SK-N-SH (cell line): Measurements from ENCODE around the gene MARS1. TPM values are rescaled to one million over a fixed set of nuclear protein-coding genes. Genes with fewer than 3 reads are reported as not detected.
"Not testable (repeated sequence)": the region's sequence is repeated elsewhere in the genome, so short reads cannot be mapped to it uniquely, and the experiment has no call there.

Experiments used
- CTCF ChIA-PET: fragments of 300-600, 350-600 bp; formaldehyde crosslinking; extraction: SDS; loops from one replicate; lab custom pipeline; 2021; lab: Yijun Ruan, JAX
- POLR2A ChIA-PET: fragments of 350-600 bp; sonication (Branson Sonifier 250); formaldehyde crosslinking; extraction: SDS; loops from one replicate; lab custom pipeline; 2020; ENCODE audit warnings: antibody characterized with exemption, inconsistent platforms; lab: Yijun Ruan, JAX
- DNase-seq: peaks from one replicate; pipeline ENCODE4 v3.0.0; 2012
- H2AFZ ChIP-seq: fragments of 200-600 bp; sonication (generic); 2 replicates; pipeline ENCODE4 v1.8.1; 2016; ENCODE audit warnings: antibody characterized with exemption, mild to moderate bottlenecking, low read depth
- H3F3A ChIP-seq: fragments of 200-600 bp; sonication (generic); replicated peaks from 2 replicates; pipeline ENCODE3; 2016; ENCODE audit warnings: antibody characterized with exemption, mild to moderate bottlenecking; ENCODE audit not compliant: insufficient read depth
- H3K27ac ChIP-seq, 2 experiments: fragments of 200-500 bp in 1 of 2; fragments of 200-600 bp in 1 of 2; sonication (Bioruptor generic) in 1 of 2; sonication (generic), shearing (Covaris generic) in 1 of 2; 2 replicates each; pipeline versions ENCODE4 v1.5.1 to v1.6.1; 2014 to 2016; ENCODE audit warnings: low read depth in 2 of 2, inconsistent platforms in 1 of 2, low read length in 1 of 2, mild to moderate bottlenecking in 1 of 2, mixed read lengths in 1 of 2
- H3K27me3 ChIP-seq: fragments of 200-600 bp; sonication (generic), shearing (Covaris generic); 2 replicates; pipeline ENCODE4 v1.6.1; 2016; ENCODE audit warnings: mixed run types; ENCODE audit not compliant: insufficient read depth
- H3K36me3 ChIP-seq, 2 experiments: fragments of 200-500 bp in 1 of 2; fragments of 200-600 bp in 1 of 2; sonication (Bioruptor generic) in 1 of 2; sonication (generic) in 1 of 2; replicated peaks in 1 of 2; 2 replicates each; pipeline versions ENCODE3 to v1.5.1; 2014 to 2016; ENCODE audit warnings: low read length in 1 of 2, mild to moderate bottlenecking in 1 of 2; ENCODE audit not compliant: insufficient read depth in 2 of 2, control insufficient read depth in 1 of 2
- H3K4me1 ChIP-seq, 2 experiments: fragments of 200-500 bp in 1 of 2; fragments of 200-600 bp in 1 of 2; sonication (Bioruptor generic) in 1 of 2; sonication (generic), shearing (Covaris generic) in 1 of 2; 2 replicates each; pipeline versions ENCODE4 v1.5.1 to v1.6.1; 2014 to 2016; ENCODE audit warnings: low read depth in 1 of 2, low read length in 1 of 2, mixed run types in 1 of 2; ENCODE audit not compliant: insufficient read depth in 2 of 2, control insufficient read depth in 1 of 2
- H3K4me2 ChIP-seq: fragments of 200-600 bp; sonication (generic), shearing (Covaris generic); 2 replicates; pipeline ENCODE4 v1.6.1; 2017; ENCODE audit warnings: mixed run types
- H3K4me3 ChIP-seq, 2 experiments: fragments of 200-500 bp in 1 of 2; fragments of 200-600 bp in 1 of 2; sonication (Bioruptor generic) in 1 of 2; sonication (generic), shearing (Covaris generic) in 1 of 2; 2 replicates each; pipeline versions ENCODE4 v1.5.1 to v1.8.1; 2014 to 2016; ENCODE audit warnings: low read depth in 2 of 2, inconsistent platforms in 1 of 2, low read length in 1 of 2, mild to moderate bottlenecking in 1 of 2, mixed read lengths in 1 of 2, moderate library complexity in 1 of 2
- H3K79me2 ChIP-seq: fragments of 200-600 bp; sonication (generic); 2 replicates; pipeline ENCODE4 v1.8.1; 2017; ENCODE audit warnings: mild to moderate bottlenecking; ENCODE audit not compliant: insufficient read depth
- H3K9ac ChIP-seq: fragments of 200-600 bp; sonication (generic); 2 replicates; pipeline ENCODE4 v1.6.1; 2017; ENCODE audit warnings: mixed run types
- H3K9me2 ChIP-seq: fragments of 200-600 bp; sonication (generic); 2 replicates; pipeline ENCODE4 v1.6.1; 2017; ENCODE audit warnings: mixed run types
- H3K9me3 ChIP-seq: fragments of 200-600 bp; sonication (generic); 2 replicates; pipeline ENCODE4 v1.6.1; 2017; ENCODE audit warnings: mixed run types, mild to moderate bottlenecking, moderate library complexity
- H4K20me1 ChIP-seq: fragments of 200-600 bp; sonication (generic); 2 replicates; pipeline ENCODE4 v1.6.1; 2017; ENCODE audit warnings: mild to moderate bottlenecking, mixed run types; ENCODE audit not compliant: insufficient read depth
- CHD2 ChIP-seq: fragments of 150-350 bp; IDR thresholded peaks from 2 replicates; pipeline ENCODE4 v1.6.1; 2018; ENCODE audit warnings: low read length; ENCODE audit not compliant: partially characterized antibody
- FOSL2 ChIP-seq: IDR thresholded peaks from 2 replicates; pipeline ENCODE4 v1.4.0; 2012; ENCODE audit warnings: low read depth, mild to moderate bottlenecking, moderate library complexity, borderline replicate concordance
- FOXJ3 ChIP-seq: sonication (generic); formaldehyde crosslinking; IDR thresholded peaks from 2 replicates; pipeline ENCODE4 v1.5.1; 2020; ENCODE audit warnings: mild to moderate bottlenecking, missing genetic modification reagents
- GATA2 ChIP-seq: sonication (generic); formaldehyde crosslinking; IDR thresholded peaks from 2 replicates; pipeline ENCODE4 v1.5.0; 2020; ENCODE audit warnings: mild to moderate bottlenecking, missing genetic modification reagents
- JUND ChIP-seq: IDR thresholded peaks from 2 replicates; pipeline ENCODE4 v1.4.0; 2012
- MEF2A ChIP-seq: IDR thresholded peaks from 2 replicates; pipeline ENCODE4 v1.4.0; 2012; ENCODE audit warnings: low read depth, borderline replicate concordance
- MXI1 ChIP-seq: IDR thresholded peaks from 2 replicates; pipeline ENCODE4 v1.6.1; 2012; ENCODE audit warnings: mild to moderate bottlenecking, low read depth, low read length, improper control_type of control experiment
- RCOR1 ChIP-seq: fragments of 150-350 bp; IDR thresholded peaks from 2 replicates; pipeline ENCODE4 v1.6.1; 2017; ENCODE audit warnings: antibody characterized with exemption, low read length
- SIN3A ChIP-seq: IDR thresholded peaks from 2 replicates; pipeline ENCODE4 v1.6.1; 2012; ENCODE audit warnings: low read depth, mild to moderate bottlenecking, low read length, moderate library complexity, borderline replicate concordance
- SMC3 ChIP-seq: IDR thresholded peaks from 2 replicates; pipeline ENCODE4 v1.6.1; 2012; ENCODE audit warnings: low read depth, low read length, improper control_type of control experiment
- TEAD4 ChIP-seq: IDR thresholded peaks from 2 replicates; pipeline ENCODE4 v1.4.0; 2012; ENCODE audit warnings: mild to moderate bottlenecking, borderline replicate concordance; ENCODE audit not compliant: insufficient read depth
- WGBS: methylation state at CpG from one replicate; pipeline ENCODE4 v1.1.6; 2017; ENCODE audit warnings: low lambda C conversion rate; 5-methylcytosine and 5-hydroxymethylcytosine counted together
- polyA plus RNA-seq, 3 experiments: library from polyadenylated mRNA; depleted of rRNA; stranded (reverse); fragments of >200 nt; gene quantifications; 2 replicates each; pipeline ENCODE4 v1.2.3, GENCODE V29; 2012
- TF ChIP-seq, protein P1 (sequence below): IDR thresholded peaks from 2 replicates; pipeline ENCODE4; 2012
- TF ChIP-seq, protein P2 (sequence below): fragments of 150-350 bp; IDR thresholded peaks from 2 replicates; pipeline ENCODE4 v1.6.1; 2016; ENCODE audit warnings: mild to moderate bottlenecking, low read depth, low read length
- TF ChIP-seq, protein P3 (sequence below): fragments of 200-600 bp; sonication (generic); IDR thresholded peaks from 2 replicates; pipeline ENCODE4 v1.6.1; 2017; ENCODE audit warnings: antibody characterized with exemption, mild to moderate bottlenecking, moderate library complexity
- TF ChIP-seq, protein P4 (sequence below): fragments of 150-350 bp; IDR thresholded peaks from 2 replicates; pipeline ENCODE4 v1.6.1; 2017; ENCODE audit warnings: antibody characterized with exemption, low read length, low read depth, borderline replicate concordance

Gene MARS1
- polyA plus RNA-seq, 1 of the 3 experiments (the other 2 are of a cell fraction) = 158 TPM

DNA sequence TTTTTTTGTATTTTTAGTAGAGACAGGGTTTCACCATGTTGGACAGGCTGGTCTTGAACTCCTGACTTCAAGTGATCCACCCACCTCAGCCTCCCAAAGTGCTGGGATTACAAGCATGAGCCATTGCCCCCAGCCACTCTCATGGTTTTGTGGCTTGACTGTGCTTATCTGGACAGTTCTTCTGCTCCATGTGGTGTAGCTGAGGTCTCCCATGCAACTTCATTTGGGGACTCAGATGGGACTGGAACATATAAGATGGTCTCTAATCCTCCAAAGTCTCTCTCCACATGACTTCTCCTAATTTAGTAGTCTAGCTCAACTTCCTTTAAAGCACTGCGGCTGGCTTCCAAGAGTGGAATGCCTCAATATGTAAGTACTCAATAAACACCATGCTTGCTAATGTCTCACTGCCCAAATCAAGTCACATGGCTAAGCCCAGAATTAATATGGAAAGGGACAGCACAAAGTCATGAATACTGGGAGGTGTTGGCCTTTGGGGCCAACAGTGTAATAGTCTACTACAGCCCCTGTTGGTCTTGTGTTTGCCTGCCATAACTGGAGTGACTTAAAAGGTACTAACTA lies 45.9 kb upstream of the MARS1 start:
- POLR2A ChIA-PET = interaction anchor here (0.7 kb wide), 1 partner anchor 169 kb away, joined by 8 read pairs; no protein-coding TSS in a partner anchor
- WGBS = 100% methylated on average over 1 of the region's 1 CpG
- CTCF ChIA-PET = interaction anchor here (1.0 to 6.2 kb wide), 3 partner anchors 12 to 20 kb away, joined by 5 to 49 read pairs (median 6); partner anchors contain the start of genes GLI1 and INHBE
- H3K4me2 ChIP-seq = no peak overlapping the region
- no peaks in the 10 kb centered on the region for H3K4me1 ChIP-seq
- no peaks in the 10 kb centered on the region for H3F3A ChIP-seq
- no peak for TF ChIP-seq MEF2A
- no peak for TF ChIP-seq SMC3
- no peak for TF ChIP-seq MXI1
- no peak for TF ChIP-seq FOSL2
- TF ChIP-seq SIN3A = no peak
- no peak for TF ChIP-seq GATA2
- no peak for TF ChIP-seq CHD2
- TF ChIP-seq, protein P1, sequence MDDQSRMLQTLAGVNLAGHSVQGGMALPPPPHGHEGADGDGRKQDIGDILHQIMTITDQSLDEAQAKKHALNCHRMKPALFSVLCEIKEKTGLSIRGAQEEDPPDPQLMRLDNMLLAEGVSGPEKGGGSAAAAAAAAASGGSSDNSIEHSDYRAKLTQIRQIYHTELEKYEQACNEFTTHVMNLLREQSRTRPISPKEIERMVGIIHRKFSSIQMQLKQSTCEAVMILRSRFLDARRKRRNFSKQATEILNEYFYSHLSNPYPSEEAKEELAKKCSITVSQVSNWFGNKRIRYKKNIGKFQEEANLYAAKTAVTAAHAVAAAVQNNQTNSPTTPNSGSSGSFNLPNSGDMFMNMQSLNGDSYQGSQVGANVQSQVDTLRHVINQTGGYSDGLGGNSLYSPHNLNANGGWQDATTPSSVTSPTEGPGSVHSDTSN = no peak
- no peak for TF ChIP-seq FOXJ3 (CRISPR knock-in tag)
- H3K36me3 ChIP-seq = no peaks in the 10 kb centered on the region
- H3K27me3 ChIP-seq = no peaks in the 10 kb centered on the region
- H4K20me1 ChIP-seq = no peaks in the 10 kb centered on the region
- no peak for DNase-seq
- H3K27ac ChIP-seq = no peak overlapping the region
- no peaks in the 10 kb centered on the region for H3K9me2 ChIP-seq
- H3K4me3 ChIP-seq = no peak overlapping the region
- H3K9ac ChIP-seq = no peak overlapping the region
- no peaks in the 10 kb centered on the region for H3K79me2 ChIP-seq
- H3K9me3 ChIP-seq = no peaks in the 10 kb centered on the region
- H2AFZ ChIP-seq = no peak overlapping the region

DNA sequence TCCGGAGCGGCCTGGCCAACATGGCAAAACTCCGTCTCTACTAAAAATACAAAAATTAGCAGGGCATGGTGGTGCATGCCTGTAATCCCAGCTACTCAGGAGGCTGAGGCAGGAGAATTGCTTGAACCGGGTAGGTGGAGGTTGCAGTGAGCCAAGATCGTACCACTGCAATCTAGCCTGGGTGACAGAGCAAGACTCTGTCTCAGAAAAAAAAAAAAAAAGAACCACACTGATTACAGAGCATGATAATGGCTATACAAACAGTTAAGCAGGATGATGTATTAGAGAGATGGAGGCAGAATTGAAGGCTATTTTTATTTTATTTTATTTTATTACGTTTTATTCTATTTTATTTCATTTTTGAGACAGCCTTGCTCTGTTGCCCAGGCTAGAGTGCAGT lies 43.5 kb upstream of the MARS1 start:
- H3K27me3 ChIP-seq, DNase-seq, H3K9me3 ChIP-seq, H3K4me3 ChIP-seq, H3K36me3 ChIP-seq, H3K9me2 ChIP-seq, H3K4me1 ChIP-seq, H3K79me2 ChIP-seq, H3F3A ChIP-seq, H4K20me1 ChIP-seq, H2AFZ ChIP-seq, H3K4me2 ChIP-seq, H3K27ac ChIP-seq, H3K9ac ChIP-seq, POLR2A ChIA-PET: not testable (repeated sequence)
- CTCF ChIA-PET = interaction anchor here (0.8 to 6.2 kb wide), 6 partner anchors 10 to 181 kb away, joined by 3 to 49 read pairs (median 4); partner anchors contain the start of genes GLI1 and INHBE
- 71% methylated on average over 6 of the region's 6 CpGs for WGBS

DNA sequence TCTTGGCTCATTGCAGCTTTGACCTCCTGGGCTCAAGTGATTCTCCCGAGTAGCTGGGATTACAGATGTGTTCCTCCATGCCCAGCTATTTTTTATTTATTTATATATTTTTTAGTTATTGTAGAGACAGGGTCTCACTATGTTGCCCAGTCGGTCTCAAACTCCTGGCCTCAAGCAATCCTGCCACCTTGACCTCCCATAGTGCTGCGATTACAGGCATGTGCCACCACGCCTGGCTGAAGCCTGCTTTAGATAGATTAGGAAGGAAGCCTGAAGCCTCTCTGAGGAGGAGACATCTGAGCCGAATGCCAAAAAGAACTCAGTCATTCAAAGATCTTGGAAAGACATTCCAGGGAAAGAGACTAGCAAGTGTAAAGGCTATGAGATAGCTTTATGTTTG lies 43.1 kb upstream of the MARS1 start:
- no peak overlapping the region for H3K4me3 ChIP-seq
- H3K79me2 ChIP-seq = no peaks in the 10 kb centered on the region
- WGBS = 78% methylated on average over 5 of the region's 5 CpGs
- ChIA-PET CTCF (interaction anchor here (1.2 to 6.2 kb wide), 4 partner anchors 9 to 137 kb away, joined by 3 to 49 read pairs (median 6); partner anchors contain the start of genes GLI1 and INHBE), POLR2A (no interaction called here)
- no peak for DNase-seq
- H3K9me2 ChIP-seq = no peaks in the 10 kb centered on the region
- no peaks in the 10 kb centered on the region for H3K27me3 ChIP-seq
- no peaks in the 10 kb centered on the region for H3K36me3 ChIP-seq
- peak overlapping the region; percentile 5; the same call in 1 of the 2 replicates for H2AFZ ChIP-seq
- H3K4me1 ChIP-seq = no peaks in the 10 kb centered on the region
- H3F3A ChIP-seq = no peaks in the 10 kb centered on the region
- H3K9me3 ChIP-seq = no peaks in the 10 kb centered on the region
- H3K4me2 ChIP-seq = no peak overlapping the region
- H3K9ac ChIP-seq = no peak overlapping the region
- H3K27ac ChIP-seq = no peak overlapping the region
- H4K20me1 ChIP-seq = no peaks in the 10 kb centered on the region
- TF ChIP-seq TEAD4 = no peak
- no peak for TF ChIP-seq JUND
- TF ChIP-seq, protein P2, sequence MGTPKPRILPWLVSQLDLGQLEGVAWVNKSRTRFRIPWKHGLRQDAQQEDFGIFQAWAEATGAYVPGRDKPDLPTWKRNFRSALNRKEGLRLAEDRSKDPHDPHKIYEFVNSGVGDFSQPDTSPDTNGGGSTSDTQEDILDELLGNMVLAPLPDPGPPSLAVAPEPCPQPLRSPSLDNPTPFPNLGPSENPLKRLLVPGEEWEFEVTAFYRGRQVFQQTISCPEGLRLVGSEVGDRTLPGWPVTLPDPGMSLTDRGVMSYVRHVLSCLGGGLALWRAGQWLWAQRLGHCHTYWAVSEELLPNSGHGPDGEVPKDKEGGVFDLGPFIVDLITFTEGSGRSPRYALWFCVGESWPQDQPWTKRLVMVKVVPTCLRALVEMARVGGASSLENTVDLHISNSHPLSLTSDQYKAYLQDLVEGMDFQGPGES = no peak
- TF ChIP-seq MXI1 = no peak
- TF ChIP-seq, protein P3, sequence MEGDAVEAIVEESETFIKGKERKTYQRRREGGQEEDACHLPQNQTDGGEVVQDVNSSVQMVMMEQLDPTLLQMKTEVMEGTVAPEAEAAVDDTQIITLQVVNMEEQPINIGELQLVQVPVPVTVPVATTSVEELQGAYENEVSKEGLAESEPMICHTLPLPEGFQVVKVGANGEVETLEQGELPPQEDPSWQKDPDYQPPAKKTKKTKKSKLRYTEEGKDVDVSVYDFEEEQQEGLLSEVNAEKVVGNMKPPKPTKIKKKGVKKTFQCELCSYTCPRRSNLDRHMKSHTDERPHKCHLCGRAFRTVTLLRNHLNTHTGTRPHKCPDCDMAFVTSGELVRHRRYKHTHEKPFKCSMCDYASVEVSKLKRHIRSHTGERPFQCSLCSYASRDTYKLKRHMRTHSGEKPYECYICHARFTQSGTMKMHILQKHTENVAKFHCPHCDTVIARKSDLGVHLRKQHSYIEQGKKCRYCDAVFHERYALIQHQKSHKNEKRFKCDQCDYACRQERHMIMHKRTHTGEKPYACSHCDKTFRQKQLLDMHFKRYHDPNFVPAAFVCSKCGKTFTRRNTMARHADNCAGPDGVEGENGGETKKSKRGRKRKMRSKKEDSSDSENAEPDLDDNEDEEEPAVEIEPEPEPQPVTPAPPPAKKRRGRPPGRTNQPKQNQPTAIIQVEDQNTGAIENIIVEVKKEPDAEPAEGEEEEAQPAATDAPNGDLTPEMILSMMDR = no peak
- no peak for TF ChIP-seq FOSL2
- TF ChIP-seq MEF2A = no peak
- TF ChIP-seq SMC3 = no peak
- TF ChIP-seq, protein P4, sequence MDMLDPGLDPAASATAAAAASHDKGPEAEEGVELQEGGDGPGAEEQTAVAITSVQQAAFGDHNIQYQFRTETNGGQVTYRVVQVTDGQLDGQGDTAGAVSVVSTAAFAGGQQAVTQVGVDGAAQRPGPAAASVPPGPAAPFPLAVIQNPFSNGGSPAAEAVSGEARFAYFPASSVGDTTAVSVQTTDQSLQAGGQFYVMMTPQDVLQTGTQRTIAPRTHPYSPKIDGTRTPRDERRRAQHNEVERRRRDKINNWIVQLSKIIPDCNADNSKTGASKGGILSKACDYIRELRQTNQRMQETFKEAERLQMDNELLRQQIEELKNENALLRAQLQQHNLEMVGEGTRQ = no peak
- TF ChIP-seq RCOR1 = no peak
